ENCODE results near the gene PPIL4.
A peak's percentile ranks its signal among the peaks of the same experiment; 100 is the strongest.
"Not testable (repeated sequence)": the region's sequence is repeated elsewhere in the genome, so short reads cannot be mapped to it uniquely, and the experiment has no call there.

The PPIL4 gene

GRCh38 chr6:149529650-149530049 lies 16.2 kb downstream of the PPIL4 start:
- DNase-seq (ENCODE audit: low read depth): no peak

- DNase-seq (ENCODE audit: low read depth): no peak
Measured at GRCh38 chr6:149515494-149515893, 30.3 kb downstream of the PPIL4 start.

DNA sequence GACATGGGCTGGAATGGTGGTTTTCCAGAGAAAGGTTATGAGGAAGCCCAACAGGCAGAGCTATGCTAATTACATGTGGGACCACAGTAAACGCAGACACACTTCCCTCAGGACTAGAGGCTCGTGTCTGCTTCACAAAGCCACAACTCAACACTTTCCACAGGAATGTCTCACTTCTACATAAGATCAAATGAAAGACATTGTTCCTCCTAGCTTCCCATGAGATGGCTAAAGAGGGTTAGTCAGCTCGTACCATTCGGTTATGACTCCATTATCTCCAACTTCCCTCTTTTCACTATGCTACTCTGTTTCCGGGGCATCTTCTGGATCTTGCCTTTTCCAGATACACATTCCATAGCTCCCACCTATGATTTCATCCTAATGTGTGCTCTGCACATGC lies 31.9 kb downstream of the PPIL4 start:
- DNase-seq (ENCODE audit: low read depth): no peak

- no peak for DNase-seq (ENCODE audit: low read depth)
Measured at GRCh38 chr6:149510793-149511512, 34.9 kb downstream of the PPIL4 start.

DNA sequence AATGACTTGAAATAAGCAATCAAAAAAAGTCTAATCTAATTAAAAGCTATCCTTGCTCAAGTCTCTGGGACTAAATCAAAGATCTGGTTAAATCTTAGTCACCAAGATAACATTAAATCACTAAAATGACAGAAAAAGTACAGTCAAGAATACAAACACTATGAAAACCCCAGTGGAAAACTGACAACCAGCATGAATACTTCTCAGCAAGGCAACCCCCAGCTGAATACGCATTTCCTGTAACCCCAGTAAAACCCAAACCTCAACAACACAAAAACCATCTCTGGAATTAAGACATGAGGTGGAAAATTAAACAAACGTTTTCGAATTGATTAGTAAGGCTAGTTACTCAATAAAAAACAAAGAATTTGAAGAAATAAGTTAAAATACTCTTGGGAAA lies 37.4 kb downstream of the PPIL4 start:
- no peak for DNase-seq (ENCODE audit: low read depth)

DNA sequence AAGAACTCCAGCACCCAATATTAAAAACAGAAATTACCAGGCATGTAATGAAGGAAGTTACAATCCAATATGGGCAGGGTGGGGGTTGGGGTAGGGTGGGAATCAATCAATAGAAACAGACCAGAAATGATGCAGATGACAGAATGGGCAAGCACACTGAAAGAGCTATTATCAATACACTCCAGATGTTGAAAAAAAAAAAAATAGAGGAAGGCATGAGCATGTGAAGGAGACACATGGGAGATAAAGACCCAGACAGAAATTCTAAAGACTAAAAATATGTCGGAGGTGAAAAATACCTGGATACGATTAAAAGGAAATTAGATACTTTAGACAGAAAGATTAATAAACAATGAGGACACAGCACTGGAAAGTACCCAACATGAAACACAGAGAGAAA lies 42.0 kb downstream of the PPIL4 start:
- no peak for DNase-seq (ENCODE audit: low read depth)

GRCh38 chr6:149503276-149503675 lies 42.6 kb downstream of the PPIL4 start:
- DNase-seq (ENCODE audit: low read depth): no peak

DNA sequence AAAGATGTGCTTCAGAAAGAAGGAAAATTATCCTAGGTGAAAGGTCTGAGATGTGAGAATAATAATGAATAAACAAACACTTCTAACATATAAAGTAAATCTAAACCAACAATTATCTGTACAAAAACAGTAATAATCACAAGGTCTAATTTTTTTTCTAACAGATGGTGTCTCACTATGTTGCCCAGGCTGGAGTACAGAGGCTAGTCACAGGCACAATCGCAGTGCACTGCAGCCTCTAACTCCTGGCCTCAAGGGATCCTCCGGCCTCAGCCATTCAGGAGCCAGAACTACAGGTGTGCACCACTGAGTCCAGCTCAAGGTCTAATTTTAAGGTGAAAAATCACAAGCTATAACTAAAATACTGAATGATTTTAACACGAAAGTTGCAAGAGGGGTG lies 44.1 kb downstream of the PPIL4 start:
- no peak for DNase-seq (ENCODE audit: low read depth)

- DNase-seq (ENCODE audit: low read depth): no peak
Measured at GRCh38 chr6:149501201-149501600, 44.6 kb downstream of the PPIL4 start.

- DNase-seq (ENCODE audit: low read depth): no peak
Measured at GRCh38 chr6:149500096-149500495, 45.7 kb downstream of the PPIL4 start.

- no peak for DNase-seq (ENCODE audit: low read depth)
Measured at GRCh38 chr6:149499066-149499465, 46.8 kb downstream of the PPIL4 start.

DNA sequence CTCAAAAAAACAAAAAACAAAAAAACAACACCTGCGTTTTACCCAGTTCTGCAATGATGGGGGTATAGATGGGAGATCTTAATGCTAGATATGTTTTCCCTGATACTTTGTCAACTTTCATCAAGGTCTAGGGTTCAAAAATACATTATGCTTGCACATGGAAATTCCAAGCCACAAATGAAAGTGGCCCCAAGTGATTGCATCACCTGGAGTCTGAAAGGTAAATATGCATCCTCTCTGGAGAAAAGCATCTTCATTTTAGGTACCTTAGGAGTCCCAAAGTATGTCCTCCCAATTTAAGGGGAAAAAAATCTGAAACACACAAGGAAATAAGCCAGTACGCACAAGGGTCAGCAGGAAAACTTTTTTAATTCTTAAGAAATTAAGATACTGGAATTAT lies 48.5 kb downstream of the PPIL4 start:
- DNase-seq (ENCODE audit: low read depth): no peak

- DNase-seq (ENCODE audit: low read depth): not testable (repeated sequence)
Measured at GRCh38 chr6:149496597-149496996, 49.2 kb downstream of the PPIL4 start.

GRCh38 chr6:149495349-149496016 lies 50.4 kb downstream of the PPIL4 start:
- not testable (repeated sequence) for DNase-seq (ENCODE audit: low read depth)

GRCh38 chr6:149494810-149495209 lies 51.0 kb downstream of the PPIL4 start:
- not testable (repeated sequence) for DNase-seq (ENCODE audit: low read depth)

GRCh38 chr6:149493761-149494320 lies 52.0 kb downstream of the PPIL4 start:
- DNase-seq (ENCODE audit: low read depth): no peak

- no peak for DNase-seq (ENCODE audit: low read depth)
Measured at GRCh38 chr6:149492798-149493343, 53.0 kb downstream of the PPIL4 start.

GRCh38 chr6:149489967-149490366 lies 55.9 kb downstream of the PPIL4 start:
- no peak for DNase-seq (ENCODE audit: low read depth)

DNA sequence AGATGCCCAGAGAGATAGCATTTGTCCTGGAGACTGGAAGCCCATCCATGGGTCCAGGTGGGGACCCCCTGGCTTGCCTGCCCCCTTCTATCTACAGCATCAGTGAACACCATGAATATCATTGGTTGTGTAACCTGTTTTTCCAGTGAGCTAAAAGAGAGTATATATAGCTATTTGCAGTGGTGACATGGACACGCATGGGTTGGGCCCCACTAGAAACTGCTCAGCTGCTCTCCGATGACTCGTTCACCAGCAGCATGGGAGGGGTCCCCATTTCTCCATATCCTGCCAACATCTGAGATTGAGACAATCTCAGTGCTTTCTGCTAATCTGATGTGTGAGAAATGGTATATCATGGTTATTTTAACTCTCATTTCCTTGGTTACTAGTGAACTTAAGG lies 57.0 kb downstream of the PPIL4 start:
- no peak for DNase-seq (ENCODE audit: low read depth)

DNA sequence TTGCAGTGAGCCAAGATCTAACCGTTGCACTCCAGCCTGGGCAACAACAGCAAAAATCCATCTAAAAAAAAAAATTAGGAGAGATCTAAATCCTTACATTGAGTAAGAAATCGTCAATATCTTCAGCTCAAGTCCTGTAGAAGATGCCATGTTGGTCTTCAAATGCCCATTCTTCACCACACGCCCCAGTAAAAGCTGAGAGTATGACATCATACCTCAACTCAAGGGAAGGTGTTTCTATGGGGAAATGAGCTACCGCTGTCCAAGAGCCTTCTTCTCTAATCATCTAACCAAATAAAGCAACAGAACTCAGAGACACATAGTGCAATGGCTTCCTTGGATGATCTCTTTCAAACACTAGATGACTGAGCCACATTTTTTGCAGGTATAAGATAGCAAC lies 58.5 kb downstream of the PPIL4 start:
- DNase-seq (ENCODE audit: low read depth): no peak

GRCh38 chr6:149484733-149485700 lies 60.8 kb downstream of the PPIL4 start, which contains the start of gene ZC3H12D:
Gene ZC3H12D (minus strand): TSS chr6:149485014. CDS start chr6:149474543, 10,471 bp downstream.
- peak; percentile 49 for DNase-seq (ENCODE audit: low read depth)

Data from stimulated activated CD8-positive, alpha-beta memory T cell treated with anti-CD3 and anti-CD28 coated beads, Interleukin-12 subunit alpha, Interleukin-12 subunit beta, amount 100 ng/mL, for 4 hours (primary cell).